ENCODE data around the gene PTPN14.

Gene PTPN14

GRCh38 chr1:214462882-214463281 is 88.5 kb downstream of the PTPN14 start:
- DNase-seq (no peak), ATAC-seq (ENCODE audit: insufficient read depth, low read depth) (no peak)
- no peak overlapping the region for H3K9ac ChIP-seq (ENCODE audit: low read depth, low read length)
- H2AFZ ChIP-seq (ENCODE audit: low read depth, low read length): no peak overlapping the region
- H3K36me3 ChIP-seq (ENCODE audit: insufficient read depth, low read length): no peaks in the 10 kb centered on the region
- H3K4me1 ChIP-seq (ENCODE audit: insufficient read depth, low read length): no peaks in the 10 kb centered on the region
- H3K27me3 ChIP-seq (ENCODE audit: insufficient read depth, low read length, poor library complexity): no peaks in the 10 kb centered on the region
- H4K20me1 ChIP-seq (ENCODE audit: insufficient read depth, low read length): no peaks in the 10 kb centered on the region
- no peak overlapping the region for H3K27ac ChIP-seq (ENCODE audit: low read length)
- no peaks in the 10 kb centered on the region for H3K79me2 ChIP-seq (ENCODE audit: insufficient read depth, low read length)
- TF ChIP-seq EZH2 (IDR thresholded peaks at IDR 0.05; ENCODE audit: borderline replicate concordance, low read depth, low read length, severe bottlenecking): no peak
- TF ChIP-seq, protein P1, sequence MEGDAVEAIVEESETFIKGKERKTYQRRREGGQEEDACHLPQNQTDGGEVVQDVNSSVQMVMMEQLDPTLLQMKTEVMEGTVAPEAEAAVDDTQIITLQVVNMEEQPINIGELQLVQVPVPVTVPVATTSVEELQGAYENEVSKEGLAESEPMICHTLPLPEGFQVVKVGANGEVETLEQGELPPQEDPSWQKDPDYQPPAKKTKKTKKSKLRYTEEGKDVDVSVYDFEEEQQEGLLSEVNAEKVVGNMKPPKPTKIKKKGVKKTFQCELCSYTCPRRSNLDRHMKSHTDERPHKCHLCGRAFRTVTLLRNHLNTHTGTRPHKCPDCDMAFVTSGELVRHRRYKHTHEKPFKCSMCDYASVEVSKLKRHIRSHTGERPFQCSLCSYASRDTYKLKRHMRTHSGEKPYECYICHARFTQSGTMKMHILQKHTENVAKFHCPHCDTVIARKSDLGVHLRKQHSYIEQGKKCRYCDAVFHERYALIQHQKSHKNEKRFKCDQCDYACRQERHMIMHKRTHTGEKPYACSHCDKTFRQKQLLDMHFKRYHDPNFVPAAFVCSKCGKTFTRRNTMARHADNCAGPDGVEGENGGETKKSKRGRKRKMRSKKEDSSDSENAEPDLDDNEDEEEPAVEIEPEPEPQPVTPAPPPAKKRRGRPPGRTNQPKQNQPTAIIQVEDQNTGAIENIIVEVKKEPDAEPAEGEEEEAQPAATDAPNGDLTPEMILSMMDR (IDR thresholded peaks at IDR 0.05; ENCODE audit: borderline replicate concordance, extremely low read depth, low read length, poor library complexity, severe bottlenecking): no peak
- H3K4me2 ChIP-seq (ENCODE audit: insufficient read depth, low read length): no peak overlapping the region
- H3K4me3 ChIP-seq (ENCODE audit: low read depth in 1 of 2, low read length in 2 of 2): no peak overlapping the region
- no peaks in the 10 kb centered on the region for H3K9me3 ChIP-seq (ENCODE audit: insufficient read depth, low read length, severe bottlenecking)

GRCh38 chr1:214461305-214461704 is 90.1 kb downstream of the PTPN14 start:
- no peaks in the 10 kb centered on the region for H3K9me3 ChIP-seq (ENCODE audit: insufficient read depth, low read length, severe bottlenecking)
- H3K4me1 ChIP-seq (ENCODE audit: insufficient read depth, low read length): peaks cover 7% of the 10 kb centered on the region
- H3K4me2 ChIP-seq (ENCODE audit: insufficient read depth, low read length): no peak overlapping the region
- no peak overlapping the region for H3K27ac ChIP-seq (ENCODE audit: low read length)
- H3K79me2 ChIP-seq (ENCODE audit: insufficient read depth, low read length): no peaks in the 10 kb centered on the region
- TF ChIP-seq, protein P1 (IDR thresholded peaks at IDR 0.05; ENCODE audit: borderline replicate concordance, extremely low read depth, low read length, poor library complexity, severe bottlenecking): no peak
- TF ChIP-seq EZH2 (IDR thresholded peaks at IDR 0.05; ENCODE audit: borderline replicate concordance, low read depth, low read length, severe bottlenecking): no peak
- H3K4me3 ChIP-seq (ENCODE audit: low read depth in 1 of 2, low read length in 2 of 2): no peak overlapping the region
- H4K20me1 ChIP-seq (ENCODE audit: insufficient read depth, low read length): no peaks in the 10 kb centered on the region
- ATAC-seq (ENCODE audit: insufficient read depth, low read depth): no peak
- no peaks in the 10 kb centered on the region for H3K27me3 ChIP-seq (ENCODE audit: insufficient read depth, low read length, poor library complexity)
- no peak overlapping the region for H3K9ac ChIP-seq (ENCODE audit: low read depth, low read length)
- H3K36me3 ChIP-seq (ENCODE audit: insufficient read depth, low read length): no peaks in the 10 kb centered on the region
- DNase-seq: no peak
- no peak overlapping the region for H2AFZ ChIP-seq (ENCODE audit: low read depth, low read length)

DNA sequence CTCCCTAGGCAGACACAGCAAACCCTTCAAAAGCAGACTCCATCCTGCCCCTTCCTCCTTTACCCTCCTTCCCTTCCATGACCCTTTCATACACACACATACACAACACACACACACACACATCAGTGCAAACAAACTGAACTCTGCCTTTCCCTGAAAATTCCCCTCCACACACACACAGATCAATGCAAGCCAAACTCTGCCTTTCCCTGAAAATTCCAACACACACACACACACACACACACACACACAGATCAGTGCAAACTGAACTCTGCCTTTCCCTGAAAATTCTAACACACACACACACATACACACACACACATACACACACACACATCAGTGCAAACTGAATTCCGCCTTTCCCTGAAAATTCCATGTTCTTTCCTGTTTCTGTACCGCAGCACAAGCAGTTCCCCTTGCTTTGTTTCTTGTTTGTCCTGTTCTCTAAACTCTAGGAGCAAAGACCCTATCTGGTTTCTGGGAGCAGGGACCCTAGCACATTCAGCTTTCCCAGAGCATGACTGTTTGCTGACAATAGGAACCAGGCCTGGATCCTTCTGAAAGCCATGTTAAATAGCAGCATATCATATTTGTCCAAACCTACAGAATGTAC is 91.0 kb downstream of the PTPN14 start:
- Histone ChIP-seq H3K4me1 (ENCODE audit: insufficient read depth, low read length) (peaks cover 15% of the 10 kb centered on the region), H3K36me3 (ENCODE audit: insufficient read depth, low read length) (no peaks in the 10 kb centered on the region), H3K27me3 (ENCODE audit: insufficient read depth, low read length, poor library complexity) (no peaks in the 10 kb centered on the region), H3K4me3 (ENCODE audit: low read depth in 1 of 2, low read length in 2 of 2) (no peak overlapping the region), H3K79me2 (ENCODE audit: insufficient read depth, low read length) (no peaks in the 10 kb centered on the region), H3K27ac (ENCODE audit: low read length) (no peak overlapping the region), H2AFZ (ENCODE audit: low read depth, low read length) (no peak overlapping the region), H3K9ac (ENCODE audit: low read depth, low read length) (no peak overlapping the region), H3K4me2 (ENCODE audit: insufficient read depth, low read length) (no peak overlapping the region), H3K9me3 (ENCODE audit: insufficient read depth, low read length, severe bottlenecking) (no peaks in the 10 kb centered on the region), H4K20me1 (ENCODE audit: insufficient read depth, low read length) (no peaks in the 10 kb centered on the region)
- DNase-seq (no peak), ATAC-seq (ENCODE audit: insufficient read depth, low read depth) (no peak)
- TF ChIP-seq, protein P1 (IDR thresholded peaks at IDR 0.05; ENCODE audit: borderline replicate concordance, extremely low read depth, low read length, poor library complexity, severe bottlenecking): no peak
- TF ChIP-seq EZH2 (IDR thresholded peaks at IDR 0.05; ENCODE audit: borderline replicate concordance, low read depth, low read length, severe bottlenecking): no peak
